Astrocyte (in vitro differentiated cells and primary cell): ENCODE results near the gene PCDHB13. TPM values are rescaled to one million over a fixed set of nuclear protein-coding genes. Genes with fewer than 3 reads are reported as not detected.
"Not testable (repeated sequence)": the region's sequence is repeated elsewhere in the genome, so short reads cannot be mapped to it uniquely, and the experiment has no call there.

ENCODE experiments used
- DNase-seq: peaks from one replicate; pipeline ENCODE4 v3.0.0-alpha.2; 2010; ENCODE audit warnings: low read depth
- FAIRE-seq: peaks from 2 replicates; lab custom pipeline; 2011; peaks lifted over from hg19 to GRCh38; lab: Jason Lieb, UNC
- H2AFZ ChIP-seq: 2 replicates; pipeline ENCODE4 v1.6.0; 2012; ENCODE audit warnings: low read depth, low read length, inconsistent platforms
- H3K27ac ChIP-seq: 2 replicates; pipeline ENCODE4 v1.5.1; 2011; ENCODE audit warnings: low read depth, low read length, inconsistent platforms
- H3K27me3 ChIP-seq: 2 replicates; pipeline ENCODE4 v1.6.0; 2011; ENCODE audit warnings: low read length, inconsistent platforms; ENCODE audit not compliant: insufficient read depth
- H3K36me3 ChIP-seq: 2 replicates; pipeline ENCODE4 v1.5.1; 2011; ENCODE audit warnings: low read length, inconsistent platforms; ENCODE audit not compliant: insufficient read depth
- H3K4me1 ChIP-seq: 2 replicates; pipeline ENCODE4 v1.5.1; 2011; ENCODE audit warnings: low read length, inconsistent platforms; ENCODE audit not compliant: insufficient read depth
- H3K4me2 ChIP-seq: 2 replicates; pipeline ENCODE4 v1.6.0; 2012; ENCODE audit warnings: low read length, inconsistent platforms
- H3K4me3 ChIP-seq: 2 replicates; pipeline ENCODE4 v1.5.1; 2011; ENCODE audit warnings: low read depth, mild to moderate bottlenecking, low read length, inconsistent platforms; ENCODE audit not compliant: insufficient read depth
- H3K79me2 ChIP-seq: 2 replicates; pipeline ENCODE4 v1.6.0; 2012; ENCODE audit warnings: mild to moderate bottlenecking, low read length, inconsistent platforms; ENCODE audit not compliant: insufficient read depth
- H3K9ac ChIP-seq: 2 replicates; pipeline ENCODE4 v1.6.0; 2012; ENCODE audit warnings: mild to moderate bottlenecking, low read length, inconsistent platforms
- H3K9me3 ChIP-seq: 2 replicates; pipeline ENCODE4 v1.5.1; 2012; ENCODE audit warnings: low read depth, mild to moderate bottlenecking, low read length, inconsistent platforms; ENCODE audit not compliant: insufficient read depth
- H4K20me1 ChIP-seq: 2 replicates; pipeline ENCODE4 v1.6.0; 2012; ENCODE audit warnings: low read length, inconsistent platforms; ENCODE audit not compliant: insufficient read depth
- H3K27ac Mint-ChIP-seq: one replicate; pipeline ENCODE4 v1.8.0; 2021; ENCODE audit warnings: mild to moderate bottlenecking, mixed read lengths; ENCODE audit not compliant: unreplicated experiment
- H3K27me3 Mint-ChIP-seq: one replicate; pipeline ENCODE4 v1.8.0; 2021; ENCODE audit warnings: low read depth, mixed read lengths; ENCODE audit not compliant: unreplicated experiment
- H3K36me3 Mint-ChIP-seq: one replicate; pipeline ENCODE4 v1.8.0; 2021; ENCODE audit warnings: low read depth, mixed read lengths; ENCODE audit not compliant: unreplicated experiment
- H3K4me1 Mint-ChIP-seq: one replicate; pipeline ENCODE4 v1.8.0; 2021; ENCODE audit warnings: low read depth, mixed read lengths; ENCODE audit not compliant: unreplicated experiment
- H3K4me3 Mint-ChIP-seq: one replicate; pipeline ENCODE4 v1.8.0; 2021; ENCODE audit warnings: mild to moderate bottlenecking, moderate library complexity, mixed read lengths; ENCODE audit not compliant: unreplicated experiment
- H3K9me3 Mint-ChIP-seq: one replicate; pipeline ENCODE4 v1.8.0; 2021; ENCODE audit warnings: mild to moderate bottlenecking, mixed read lengths; ENCODE audit not compliant: unreplicated experiment
- CTCF ChIP-seq: IDR thresholded peaks from 2 replicates; pipeline ENCODE4 v1.5.1; 2011; ENCODE audit warnings: low read depth, mild to moderate bottlenecking, inconsistent platforms, low read length, moderate library complexity; ENCODE audit not compliant: insufficient read depth
- EZH2 ChIP-seq: IDR thresholded peaks from 2 replicates; pipeline ENCODE4 v1.6.1; 2012; ENCODE audit warnings: mild to moderate bottlenecking, low read length, inconsistent platforms; ENCODE audit not compliant: insufficient read depth
- total RNA-seq: library from RNA; stranded (reverse); gene quantifications from 2 replicates; pipeline ENCODE4 v1.2.1, GENCODE V29; 2021

The PCDHB13 gene
- total RNA-seq, 1 donor from 2014 or later = 3.3 TPM

DNA sequence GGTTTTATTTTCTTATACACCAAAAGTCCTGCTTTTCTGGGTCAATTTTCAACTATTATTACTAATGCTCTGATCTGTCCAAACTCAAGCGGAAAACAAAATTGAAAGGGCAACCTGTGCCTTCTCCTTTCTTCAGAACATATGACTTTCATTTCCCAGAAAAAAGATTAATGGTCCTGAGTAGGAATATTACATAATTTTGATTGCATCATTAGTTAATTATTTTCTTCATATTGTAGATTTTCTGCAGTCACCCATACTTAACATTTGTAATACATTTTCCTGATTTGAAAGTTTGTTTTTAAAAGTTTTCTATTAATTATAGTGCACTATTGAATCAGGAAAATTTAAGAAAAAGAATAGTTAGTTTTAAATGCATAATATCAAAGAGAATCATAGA is 37.8 kb upstream of the PCDHB13 start:
- no peak overlapping the region for H2AFZ ChIP-seq
- H3K79me2 ChIP-seq = no peaks in the 10 kb centered on the region
- H3K4me1 ChIP-seq = no peaks in the 10 kb centered on the region
- Mint-ChIP-seq H3K27ac (no peak overlapping the region), H3K4me1 (no peaks in the 10 kb centered on the region), H3K36me3 (peaks cover 4% of the 10 kb centered on the region), H3K27me3 (no peaks in the 10 kb centered on the region), H3K4me3 (no peak overlapping the region), H3K9me3 (peaks cover 15% of the 10 kb centered on the region)
- H3K27me3 ChIP-seq = no peaks in the 10 kb centered on the region
- TF ChIP-seq CTCF (no peak), EZH2 (no peak)
- no peak overlapping the region for H3K4me3 ChIP-seq
- DNase-seq = no peak
- peaks cover 19% of the 10 kb centered on the region for H3K9me3 ChIP-seq
- no peak overlapping the region for H3K4me2 ChIP-seq
- H4K20me1 ChIP-seq = no peaks in the 10 kb centered on the region
- no peaks in the 10 kb centered on the region for H3K36me3 ChIP-seq
- no peak overlapping the region for H3K27ac ChIP-seq
- no peak overlapping the region for H3K9ac ChIP-seq
- FAIRE-seq = no peak

DNA sequence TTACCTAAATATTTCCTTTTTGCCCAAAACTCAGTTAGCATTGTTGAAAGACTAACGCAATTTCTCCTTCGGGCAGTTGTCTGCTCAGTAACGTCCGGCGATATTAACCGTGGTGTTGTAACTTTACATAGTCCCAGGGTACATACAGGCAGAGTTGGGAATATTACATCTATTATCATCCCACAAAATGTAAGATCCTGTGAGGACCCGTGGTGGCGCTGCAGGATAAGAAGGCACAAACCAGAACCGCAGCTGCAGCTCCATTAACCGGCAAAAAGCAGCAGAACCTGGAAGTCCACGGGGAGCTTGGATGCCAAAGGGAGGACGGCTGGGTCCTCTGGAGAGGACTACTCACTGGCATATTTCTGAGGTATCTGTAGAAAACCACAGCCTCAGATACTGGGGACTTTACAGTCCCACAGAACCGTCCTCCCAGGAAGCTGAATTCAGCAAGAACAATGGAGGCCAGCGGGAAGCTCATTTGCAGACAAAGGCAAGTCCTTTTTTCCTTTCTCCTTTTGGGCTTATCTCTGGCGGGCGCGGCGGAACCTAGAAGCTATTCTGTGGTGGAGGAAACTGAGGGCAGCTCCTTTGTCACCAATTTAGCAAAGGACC is 36.0 kb upstream of the PCDHB13 start, which contains the start of gene PCDHB8:
PCDHB8 (plus strand) TSS at position 214 of the 615 bp plus-strand sequence; CDS start at position 459, 245 bp downstream.
- FAIRE-seq, H3K4me1 Mint-ChIP-seq, H3K4me3 ChIP-seq, H3K79me2 ChIP-seq, H3K27me3 Mint-ChIP-seq, H3K27ac Mint-ChIP-seq, H3K36me3 Mint-ChIP-seq, H3K4me2 ChIP-seq, H3K9ac ChIP-seq, H3K27ac ChIP-seq, DNase-seq, H3K4me1 ChIP-seq, H3K27me3 ChIP-seq, H3K4me3 Mint-ChIP-seq, H3K36me3 ChIP-seq, H4K20me1 ChIP-seq, H2AFZ ChIP-seq: not testable (repeated sequence)
- peaks cover 17% of the 10 kb centered on the region for H3K9me3 Mint-ChIP-seq
- peaks cover 19% of the 10 kb centered on the region for H3K9me3 ChIP-seq

DNA sequence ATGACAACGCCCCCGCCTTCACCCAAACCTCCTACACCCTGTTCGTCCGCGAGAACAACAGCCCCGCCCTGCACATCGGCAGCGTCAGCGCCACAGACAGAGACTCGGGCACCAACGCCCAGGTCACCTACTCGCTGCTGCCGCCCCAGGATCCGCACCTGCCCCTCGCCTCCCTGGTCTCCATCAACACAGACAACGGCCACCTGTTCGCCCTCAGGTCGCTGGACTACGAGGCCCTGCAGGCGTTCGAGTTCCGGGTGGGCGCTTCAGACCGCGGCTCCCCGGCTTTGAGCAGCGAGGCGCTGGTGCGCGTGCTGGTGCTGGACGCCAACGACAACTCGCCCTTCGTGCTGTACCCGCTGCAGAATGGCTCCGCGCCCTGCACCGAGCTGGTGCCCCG is 34.3 kb upstream of the PCDHB13 start:
- H3K4me1 ChIP-seq, H2AFZ ChIP-seq, H4K20me1 ChIP-seq, H3K36me3 ChIP-seq, H3K27ac Mint-ChIP-seq, H3K4me2 ChIP-seq, DNase-seq, H3K27ac ChIP-seq, H3K4me3 ChIP-seq, H3K27me3 ChIP-seq, H3K79me2 ChIP-seq, FAIRE-seq, H3K4me3 Mint-ChIP-seq, H3K9ac ChIP-seq, H3K4me1 Mint-ChIP-seq, H3K27me3 Mint-ChIP-seq: not testable (repeated sequence)
- H3K9me3 Mint-ChIP-seq = peaks cover 13% of the 10 kb centered on the region
- peaks cover 10% of the 10 kb centered on the region for H3K36me3 Mint-ChIP-seq
- H3K9me3 ChIP-seq = peaks cover 20% of the 10 kb centered on the region

DNA sequence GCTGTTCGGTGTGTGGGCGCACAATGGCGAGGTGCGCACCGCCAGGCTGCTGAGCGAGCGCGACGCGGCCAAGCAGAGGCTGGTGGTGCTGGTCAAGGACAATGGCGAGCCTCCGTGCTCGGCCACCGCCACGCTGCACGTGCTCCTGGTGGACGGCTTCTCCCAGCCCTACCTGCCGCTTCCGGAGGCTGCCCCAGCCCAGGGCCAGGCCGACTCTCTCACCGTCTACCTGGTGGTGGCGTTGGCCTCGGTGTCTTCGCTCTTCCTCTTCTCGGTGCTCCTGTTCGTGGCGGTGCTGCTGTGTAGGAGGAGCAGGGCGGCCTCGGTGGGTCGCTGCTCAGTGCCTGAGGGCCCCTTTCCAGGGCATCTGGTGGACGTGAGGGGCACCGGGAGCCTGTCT is 33.8 kb upstream of the PCDHB13 start:
- H3K36me3 Mint-ChIP-seq = peaks cover 13% of the 10 kb centered on the region
- H3K27ac Mint-ChIP-seq, H3K36me3 ChIP-seq, H3K9ac ChIP-seq, DNase-seq, H3K4me1 Mint-ChIP-seq, H3K4me3 ChIP-seq, FAIRE-seq, H3K4me3 Mint-ChIP-seq, H2AFZ ChIP-seq, H3K27me3 Mint-ChIP-seq, H3K4me1 ChIP-seq, H4K20me1 ChIP-seq, H3K27me3 ChIP-seq, H3K27ac ChIP-seq, H3K4me2 ChIP-seq, H3K79me2 ChIP-seq: not testable (repeated sequence)
- H3K9me3 Mint-ChIP-seq = peaks cover 11% of the 10 kb centered on the region
- H3K9me3 ChIP-seq = peaks cover 17% of the 10 kb centered on the region
